ENCODE results near the gene CFAP77.

The CFAP77 gene

GRCh38 chr9:132585954-132586829 is 176.2 kb downstream of the CFAP77 start:
- peak; percentile 53 for DNase-seq
- in situ Hi-C loops (cut with MboI; ENCODE audit: low pct_unique_long_range_greater_than_20kb, low sequenced_read_pairs) = no loop called here

DNA sequence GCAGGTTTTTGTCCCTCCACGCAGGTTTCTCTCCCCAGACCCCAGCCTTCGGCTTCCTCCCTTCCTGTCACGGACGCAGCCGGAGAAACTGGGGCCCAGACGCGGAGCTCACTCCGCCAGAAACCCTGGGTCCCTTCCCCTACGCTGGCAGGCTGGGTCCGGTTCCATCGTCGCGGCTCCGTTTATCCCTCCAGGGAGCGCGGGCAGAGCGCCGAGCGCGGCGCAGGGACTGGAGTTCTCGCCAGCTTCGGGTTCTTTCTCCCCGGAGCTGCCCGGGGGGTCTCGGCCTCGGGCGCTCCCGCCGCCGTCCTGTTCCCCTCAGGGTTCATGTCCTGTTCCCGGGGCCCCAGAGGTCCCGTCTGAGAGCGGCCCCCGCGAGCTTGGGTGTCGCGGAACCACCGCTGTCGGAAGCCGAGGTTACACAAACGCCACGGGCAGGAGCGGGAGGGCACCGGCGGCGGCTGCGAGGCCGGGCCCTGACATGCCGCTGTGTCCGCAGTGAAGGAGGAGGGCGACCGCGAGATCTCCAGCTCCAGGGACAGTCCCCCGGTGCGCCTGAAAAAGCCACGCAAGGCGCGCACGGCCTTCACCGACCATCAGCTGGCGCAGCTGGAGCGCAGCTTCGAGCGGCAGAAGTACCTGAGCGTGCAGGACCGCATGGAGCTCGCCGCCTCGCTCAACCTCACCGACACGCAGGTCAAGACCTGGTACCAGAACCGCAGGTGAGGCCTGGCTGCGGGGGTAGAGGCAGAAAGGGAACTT is 177.0 kb downstream of the CFAP77 start:
- in situ Hi-C loops (cut with MboI; ENCODE audit: low pct_unique_long_range_greater_than_20kb, low sequenced_read_pairs) = no loop called here
- no peak for DNase-seq

DNA sequence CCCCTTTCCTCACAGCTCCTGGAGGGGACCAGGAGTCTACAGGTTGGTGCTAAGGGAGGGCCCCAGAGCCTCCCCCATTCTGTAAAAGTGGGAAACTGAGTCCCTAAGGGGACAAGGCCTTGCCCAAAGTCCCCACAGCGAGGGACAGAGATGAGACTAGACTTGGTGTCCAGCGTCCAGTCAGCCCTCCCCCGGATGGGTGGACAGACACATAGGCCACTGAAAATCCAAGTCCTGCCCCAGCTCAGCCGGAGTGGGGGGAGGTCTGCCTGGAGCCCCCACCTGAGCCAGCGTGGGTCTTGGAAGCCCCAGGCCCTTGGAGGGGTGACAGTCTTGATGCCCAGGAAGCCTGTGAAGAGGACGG is 177.6 kb downstream of the CFAP77 start:
- DNase-seq = no peak
- in situ Hi-C loops (cut with MboI; ENCODE audit: low pct_unique_long_range_greater_than_20kb, low sequenced_read_pairs) = no loop called here

DNA sequence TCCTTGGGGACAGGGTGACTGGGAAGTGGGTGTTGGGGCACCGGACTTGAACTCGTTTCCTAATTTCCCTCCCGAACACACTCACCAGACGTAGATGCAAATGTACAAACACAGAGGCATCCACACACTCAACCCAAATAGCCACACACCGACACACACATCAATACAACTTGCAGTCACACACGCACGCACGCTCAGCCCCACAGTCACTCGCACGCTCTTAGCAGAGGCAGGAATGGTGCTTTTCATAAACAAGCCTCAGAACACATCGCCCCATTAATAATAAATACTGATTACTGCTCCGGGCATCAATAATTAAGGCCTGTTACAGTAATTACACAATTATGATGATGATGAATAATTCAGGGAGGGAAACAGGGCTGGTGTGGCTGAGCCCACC is 178.1 kb downstream of the CFAP77 start:
- in situ Hi-C loops (cut with MboI; ENCODE audit: low pct_unique_long_range_greater_than_20kb, low sequenced_read_pairs) = no loop called here
- DNase-seq = no peak

- in situ Hi-C loops (cut with MboI; ENCODE audit: low pct_unique_long_range_greater_than_20kb, low sequenced_read_pairs) = no loop called here
- DNase-seq = no peak
Measured at GRCh38 chr9:132588501-132589147, 178.6 kb downstream of the CFAP77 start.

GRCh38 chr9:132589148-132590036 is 179.4 kb downstream of the CFAP77 start:
- in situ Hi-C loops (cut with MboI; ENCODE audit: low pct_unique_long_range_greater_than_20kb, low sequenced_read_pairs) = no loop called here
- no peak for DNase-seq

DNA sequence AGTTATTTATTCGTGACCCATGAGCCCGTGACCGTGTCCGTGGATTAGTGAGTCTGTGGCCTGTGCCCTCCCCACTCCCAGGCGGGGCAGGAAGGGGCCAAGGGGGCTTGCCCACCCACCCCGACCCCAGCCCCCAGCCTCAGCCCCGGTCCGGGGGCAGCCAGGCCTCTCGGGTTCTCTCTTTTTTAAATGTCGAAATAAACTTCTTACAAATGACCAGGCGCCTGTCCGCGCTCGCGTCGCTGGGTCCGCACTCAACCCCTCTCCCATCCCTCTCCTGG is 180.0 kb downstream of the CFAP77 start:
- DNase-seq = no peak
- in situ Hi-C loops (cut with MboI; ENCODE audit: low pct_unique_long_range_greater_than_20kb, low sequenced_read_pairs) = no loop called here

DNA sequence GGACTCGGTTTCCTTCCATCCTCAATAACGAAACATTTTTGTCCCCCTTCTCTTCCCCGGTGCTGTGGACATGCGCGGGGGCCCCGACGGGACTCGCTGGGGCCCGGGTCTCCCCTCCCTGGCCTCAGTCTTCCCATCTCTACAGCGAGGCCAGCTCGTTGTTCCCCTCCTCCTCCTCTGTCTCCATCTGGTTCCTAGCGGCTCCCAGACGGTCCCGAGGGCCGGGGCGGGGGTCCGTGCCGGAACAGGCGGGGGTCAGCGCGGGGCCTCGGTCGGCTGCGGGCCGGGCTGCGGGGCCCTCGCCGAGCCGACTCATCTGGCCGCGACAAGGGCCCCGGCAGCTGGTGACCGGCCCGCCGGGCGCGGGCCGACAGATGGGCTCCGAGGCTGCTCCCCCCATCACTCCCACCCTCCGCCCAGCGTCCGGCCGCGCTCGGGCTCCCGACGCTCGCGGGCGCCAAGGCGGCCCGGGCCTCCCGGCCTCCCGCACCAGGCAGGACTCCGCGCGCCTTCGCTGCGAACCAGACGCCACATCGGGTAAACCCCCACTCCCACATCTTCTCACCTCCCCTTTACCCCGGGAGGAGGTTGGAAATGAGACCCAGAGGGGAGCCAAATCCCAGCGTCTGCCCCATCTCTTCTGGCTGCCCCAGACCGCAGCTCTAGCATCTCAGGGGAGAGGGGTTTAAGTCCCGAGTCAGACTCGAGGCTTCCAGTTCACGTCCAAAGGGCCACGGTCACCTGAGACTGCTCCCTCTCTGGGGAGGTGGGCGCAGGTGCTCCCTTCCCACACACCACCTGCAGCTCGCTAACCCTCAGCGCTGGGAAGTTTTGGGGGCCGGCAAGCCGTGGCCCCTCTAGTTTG is 180.5 kb downstream of the CFAP77 start:
- DNase-seq = no peak
- in situ Hi-C loops (cut with MboI; ENCODE audit: low pct_unique_long_range_greater_than_20kb, low sequenced_read_pairs) = no loop called here

DNA sequence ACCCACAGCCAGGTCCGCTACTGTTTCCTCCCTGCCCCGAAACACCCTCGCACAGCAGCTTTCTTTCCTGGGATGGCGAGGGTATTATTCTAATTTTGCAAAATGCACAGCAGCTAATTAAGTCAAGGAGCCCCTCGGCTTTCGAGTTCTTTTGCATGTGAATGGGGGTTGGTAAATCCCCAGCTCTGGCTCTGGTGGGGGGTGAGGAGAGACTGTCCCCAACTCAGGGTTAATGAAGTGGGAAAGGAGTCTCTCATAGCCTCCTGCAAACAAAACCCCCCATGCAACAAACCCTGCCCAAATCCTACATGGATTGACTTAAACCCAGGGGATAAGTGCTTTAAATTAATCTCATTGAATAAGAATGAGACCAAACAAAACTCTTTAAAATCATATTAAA is 181.2 kb downstream of the CFAP77 start:
- in situ Hi-C loops (cut with MboI; ENCODE audit: low pct_unique_long_range_greater_than_20kb, low sequenced_read_pairs) = no loop called here

GRCh38 chr9:132591751-132592314 is 181.8 kb downstream of the CFAP77 start:
- DNase-seq = no peak
- in situ Hi-C loops (cut with MboI; ENCODE audit: low pct_unique_long_range_greater_than_20kb, low sequenced_read_pairs) = no loop called here

More for the DNA sequence above, 181.2 kb downstream of the CFAP77 start:
- no peak for DNase-seq

DNA sequence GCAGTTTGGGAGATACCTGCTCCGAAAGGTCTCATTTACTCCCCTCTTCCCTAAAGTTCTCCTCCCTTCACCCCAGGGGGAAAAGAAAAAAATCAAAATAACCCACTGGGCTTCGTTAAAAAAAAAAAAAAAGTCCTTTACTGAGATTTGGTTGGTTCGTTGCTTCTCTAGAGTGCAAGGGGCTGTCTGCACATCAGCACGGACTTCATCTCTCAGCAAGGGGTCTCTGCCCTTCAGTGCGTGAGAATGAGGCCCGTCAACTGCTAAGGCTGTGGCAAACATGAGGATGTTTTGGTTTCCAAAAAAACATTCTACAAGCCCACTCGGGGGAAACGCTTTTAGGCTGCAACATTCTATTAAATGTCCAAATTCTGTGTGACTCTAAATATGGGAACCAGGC is 182.4 kb downstream of the CFAP77 start:
- in situ Hi-C loops (cut with MboI; ENCODE audit: low pct_unique_long_range_greater_than_20kb, low sequenced_read_pairs) = no loop called here
- DNase-seq = no peak

DNA sequence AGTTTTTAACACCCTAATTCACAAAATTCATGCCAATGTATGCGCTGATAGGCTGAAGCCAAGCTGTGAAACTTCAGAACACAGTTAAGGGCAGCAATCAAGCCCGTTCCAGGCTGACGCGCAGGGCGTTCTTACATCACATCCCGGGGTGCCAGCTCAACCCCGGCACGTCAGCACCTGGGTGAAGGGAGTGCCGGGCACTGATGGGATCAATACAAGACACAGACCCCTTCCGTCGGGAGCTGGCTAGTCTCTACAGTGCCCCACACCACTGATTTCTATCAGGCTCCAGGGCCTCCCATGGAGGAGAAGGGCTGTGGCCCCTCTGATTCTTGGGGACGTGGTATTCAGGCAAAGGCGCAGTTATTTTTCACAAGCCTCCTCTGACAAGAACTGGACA is 184.4 kb downstream of the CFAP77 start:
- in situ Hi-C loops (cut with MboI; ENCODE audit: low pct_unique_long_range_greater_than_20kb, low sequenced_read_pairs) = no loop called here
- no peak for DNase-seq

GRCh38 chr9:132595319-132595718 is 185.3 kb downstream of the CFAP77 start:
- DNase-seq = no peak
- in situ Hi-C loops (cut with MboI; ENCODE audit: low pct_unique_long_range_greater_than_20kb, low sequenced_read_pairs) = no loop called here

DNA sequence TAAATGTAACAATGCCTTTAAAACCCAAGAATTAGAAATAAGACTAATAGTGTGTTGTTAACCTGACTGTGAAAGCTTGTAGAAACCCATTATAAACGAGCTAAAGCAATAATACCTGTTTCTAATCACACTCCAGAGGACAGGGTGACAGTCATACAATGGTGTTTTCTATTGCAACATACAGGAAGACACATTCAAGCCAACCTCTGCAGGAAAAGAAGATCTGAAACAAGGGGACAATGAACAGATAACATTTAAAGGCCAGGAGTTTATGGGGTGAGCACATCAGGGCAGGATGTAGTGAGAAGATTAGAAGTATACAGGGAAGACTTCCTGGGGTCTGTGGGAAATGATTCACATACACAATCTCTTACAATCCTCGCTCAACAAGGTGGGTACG is 186.2 kb downstream of the CFAP77 start:
- DNase-seq = no peak

GRCh38 chr9:132597073-132597775 is 187.2 kb downstream of the CFAP77 start:
- in situ Hi-C loops (cut with MboI; ENCODE audit: low pct_unique_long_range_greater_than_20kb, low sequenced_read_pairs) = no loop called here
- peak; percentile 87 for DNase-seq

More for the DNA sequence above, 186.2 kb downstream of the CFAP77 start:
- in situ Hi-C loops (cut with MboI; ENCODE audit: low pct_unique_long_range_greater_than_20kb, low sequenced_read_pairs) = no loop called here

DNA sequence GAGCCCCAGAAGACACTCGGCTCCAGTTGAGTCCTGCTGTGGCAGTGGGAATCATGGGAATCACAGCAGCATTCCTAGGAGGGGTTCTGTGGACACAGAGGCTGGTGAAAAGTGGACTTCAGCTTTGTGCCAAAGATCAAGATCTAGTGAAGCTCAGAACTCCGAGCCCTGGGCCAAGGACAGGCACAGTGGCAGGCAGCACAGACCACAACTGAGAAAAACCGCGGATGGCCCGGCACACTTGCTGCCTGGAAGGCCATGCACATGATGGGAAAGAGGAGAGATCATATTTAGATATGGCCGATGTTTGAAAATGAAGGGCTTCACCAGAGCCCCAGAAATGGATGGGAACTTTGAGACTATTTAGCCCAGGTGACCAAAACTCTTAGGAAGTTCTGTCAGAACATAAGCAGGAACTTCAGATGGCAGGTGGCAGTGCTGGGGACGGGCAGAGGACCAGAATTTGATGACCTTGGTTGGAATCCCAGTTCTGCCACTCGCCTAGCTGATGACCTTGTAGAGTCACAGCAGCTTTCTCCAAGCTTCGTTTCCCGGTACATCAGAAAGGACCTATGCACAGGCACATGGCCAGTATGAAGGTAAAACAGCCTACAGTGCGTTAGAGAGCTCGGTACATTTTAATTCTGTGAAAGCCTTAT is 190.4 kb downstream of the CFAP77 start:
- no peak for DNase-seq
- in situ Hi-C loops (cut with MboI; ENCODE audit: low pct_unique_long_range_greater_than_20kb, low sequenced_read_pairs) = no loop called here

GRCh38 chr9:132602207-132602606 is 192.2 kb downstream of the CFAP77 start:
- in situ Hi-C loops (cut with MboI; ENCODE audit: low pct_unique_long_range_greater_than_20kb, low sequenced_read_pairs) = no loop called here

More at GRCh38 chr9:132602207-132602606, 192.2 kb downstream of the CFAP77 start:
- no peak for DNase-seq
